Measurements from ENCODE around the gene NOP16.
A peak's percentile ranks its signal among the peaks of the same experiment; 100 is the strongest.

The NOP16 gene

DNA sequence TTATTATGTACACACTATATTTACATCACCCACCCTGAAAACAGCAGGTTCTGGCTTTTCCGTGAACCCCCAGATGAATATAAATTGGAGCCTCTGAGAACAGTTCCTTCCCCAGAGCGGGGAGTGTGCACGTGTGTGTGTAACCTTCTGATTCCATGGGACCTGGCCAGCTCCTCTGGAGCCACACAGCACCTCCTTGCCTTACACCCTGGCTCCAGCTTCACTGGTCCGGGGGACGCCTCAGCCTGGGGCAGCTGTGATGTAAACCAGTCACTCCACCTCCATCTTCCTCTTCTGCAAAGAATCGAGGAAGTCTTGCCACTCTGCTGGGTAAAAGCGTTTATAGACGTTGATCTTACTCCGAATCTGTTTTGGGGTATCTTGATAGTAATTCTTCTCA, 4.4 kb downstream of the NOP16 start:
- DNase-seq: no peak

DNA sequence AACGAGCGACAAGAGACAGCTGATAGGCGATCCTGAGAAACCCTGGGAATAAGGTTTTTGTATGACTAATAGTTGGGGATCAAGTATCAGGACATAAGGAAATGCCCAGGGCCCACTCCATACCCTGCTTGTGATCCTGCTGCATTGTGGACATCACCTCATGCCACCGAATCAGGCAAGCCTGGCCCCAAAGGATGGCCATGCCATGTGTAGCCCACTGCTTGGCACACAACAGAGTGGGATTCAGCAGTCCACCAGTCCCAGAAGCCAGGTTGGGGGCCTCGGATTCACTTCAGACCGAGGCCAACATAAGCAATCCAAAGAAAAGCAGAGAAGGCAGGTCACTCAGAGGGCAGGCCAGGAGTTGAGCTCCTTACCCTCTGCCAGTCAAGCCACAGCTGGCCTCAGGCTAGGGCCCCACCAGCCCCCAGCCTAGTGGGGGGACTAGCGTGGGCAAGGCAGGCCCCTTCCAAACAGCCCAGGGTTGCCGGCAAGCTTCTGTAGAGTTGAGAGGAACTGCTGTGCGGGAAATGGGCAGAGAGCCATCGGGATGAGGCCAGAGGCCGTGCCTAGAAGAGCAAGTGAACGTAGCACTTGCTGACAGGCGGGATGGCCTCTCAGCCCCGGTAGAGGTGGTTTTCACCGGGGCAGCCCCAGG, 5.0 kb downstream of the NOP16 start:
- no peak for DNase-seq

GRCh38 chr5:176382721-176383120, 5.7 kb downstream of the NOP16 start:
- DNase-seq: no peak

- no peak for DNase-seq
These were observed 6.4 kb downstream of the NOP16 start for GRCh38 chr5:176381979-176382378.

DNA sequence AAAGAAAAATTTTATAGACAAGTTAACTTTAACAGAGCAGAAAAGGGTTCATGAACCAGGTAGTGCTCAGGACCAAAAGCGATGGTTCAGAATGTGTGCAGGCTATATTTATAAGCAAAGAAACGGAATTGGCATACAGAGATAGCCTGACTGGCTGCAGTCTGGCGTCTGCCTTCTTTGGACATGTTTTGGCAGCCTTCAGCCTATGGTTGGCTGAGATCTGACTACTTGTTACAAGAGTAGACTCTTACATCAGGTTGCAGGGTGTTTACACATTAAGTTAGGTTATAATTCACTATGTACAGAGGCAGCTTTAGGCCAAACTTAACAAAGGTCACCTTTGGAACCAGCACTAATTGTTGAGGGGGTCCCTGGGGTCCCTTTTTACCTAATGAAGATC, 7.0 kb downstream of the NOP16 start:
- DNase-seq: no peak

DNA sequence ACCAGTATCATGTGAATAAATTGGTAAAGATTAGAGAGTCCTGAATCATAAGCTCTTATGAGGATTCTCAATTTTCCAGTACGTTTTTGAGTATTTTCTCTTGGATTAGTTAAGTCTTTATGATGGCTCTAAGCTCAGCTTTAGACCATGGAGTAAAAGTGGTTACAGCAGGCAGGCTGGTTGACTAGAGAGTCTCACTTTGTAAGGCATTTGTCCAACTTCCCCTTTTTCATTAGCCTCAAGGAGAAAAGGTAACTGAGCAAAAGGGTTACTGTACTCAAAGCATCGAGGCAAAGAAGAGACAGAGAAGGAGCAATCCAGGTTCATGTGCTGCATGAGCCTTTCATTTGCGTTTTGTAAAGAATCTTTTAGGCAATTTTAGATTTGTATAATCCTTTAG, 8.5 kb downstream of the NOP16 start:
- DNase-seq: no peak

GRCh38 chr5:176373100-176373818, 15.1 kb downstream of the NOP16 start:
- DNase-seq: no peak

DNA sequence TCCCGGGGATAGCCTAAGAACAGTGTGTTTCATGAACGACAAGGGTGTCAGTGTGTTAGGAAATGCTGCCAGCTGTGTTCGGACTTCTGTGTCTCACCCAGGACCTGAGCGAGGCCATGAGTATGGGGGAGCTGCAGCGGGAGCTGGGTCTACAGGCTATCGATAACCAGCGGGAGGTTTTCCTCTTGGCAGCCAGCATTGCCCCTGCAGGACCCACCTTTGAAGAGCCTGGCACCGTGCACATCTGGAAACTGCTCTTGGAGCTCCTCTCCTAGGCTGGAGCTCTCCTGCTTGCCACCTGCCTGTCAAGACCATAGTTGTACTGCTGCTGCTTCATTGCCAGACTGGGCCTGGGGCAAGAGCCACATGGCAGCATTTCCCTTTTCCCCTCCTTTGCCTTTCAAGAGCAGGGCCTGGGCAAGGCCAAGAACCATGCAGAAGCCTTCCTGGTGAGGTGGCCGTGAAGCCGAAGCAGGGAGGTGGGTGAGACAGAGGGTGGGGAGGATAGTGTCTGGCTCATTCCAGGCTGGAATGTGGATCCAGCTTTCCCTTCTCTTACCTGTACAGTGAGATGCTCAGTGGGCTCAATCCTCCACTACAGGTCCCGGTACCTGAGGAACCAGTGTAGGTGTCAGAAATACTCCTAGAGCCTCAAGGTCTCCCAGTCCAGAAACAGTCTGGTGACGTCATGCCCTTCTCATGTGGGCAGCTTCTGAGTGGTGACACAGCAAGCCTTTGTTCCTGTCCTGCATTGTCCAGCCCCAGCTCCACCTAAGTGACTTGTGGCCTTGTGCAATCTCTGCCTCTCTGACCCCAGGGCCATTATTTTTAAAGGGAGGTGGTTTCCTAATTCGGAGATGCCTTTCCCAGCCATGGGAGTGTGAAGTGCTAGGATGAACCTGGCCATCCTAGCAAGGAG, 16.5 kb downstream of the NOP16 start:
- DNase-seq: no peak

DNA sequence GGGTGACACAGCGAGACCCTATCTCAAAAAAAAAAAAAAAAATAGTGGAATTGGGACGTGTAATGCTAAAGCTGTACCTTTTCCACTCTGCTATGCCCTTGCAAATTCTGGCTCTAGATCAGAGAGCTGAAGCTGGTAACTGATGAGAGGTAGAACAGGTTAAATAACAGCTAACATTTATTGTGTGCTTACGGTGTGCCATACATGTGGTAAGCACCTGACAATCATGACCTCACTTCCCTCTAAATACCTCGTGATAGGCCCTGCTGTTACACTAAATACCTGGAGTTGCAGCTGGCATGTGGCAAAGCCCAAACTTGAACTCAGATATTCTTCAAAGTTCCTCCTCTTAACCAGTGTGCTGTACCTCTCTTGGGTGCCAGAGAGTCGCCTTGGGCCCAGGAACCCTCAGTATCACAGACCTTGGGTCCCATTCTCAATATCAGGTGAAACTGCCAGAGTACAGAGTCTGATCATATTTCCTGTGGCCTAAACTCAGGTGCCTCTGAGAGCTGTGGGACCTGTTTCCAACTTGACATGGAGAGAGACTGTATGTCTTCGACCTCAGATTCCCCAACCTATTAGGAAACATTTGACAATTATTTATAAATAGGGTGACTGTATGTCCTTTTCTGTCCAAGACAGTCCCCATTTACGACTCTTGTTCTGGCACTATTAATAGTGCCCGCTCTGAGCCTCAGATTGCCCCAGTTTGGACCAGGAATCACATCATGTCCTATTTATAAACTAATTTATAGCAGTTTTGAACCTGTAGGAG, 18.3 kb downstream of the NOP16 start:
- DNase-seq: no peak

- DNase-seq: no peak
These were observed 19.7 kb downstream of the NOP16 start for GRCh38 chr5:176368726-176369125.

DNA sequence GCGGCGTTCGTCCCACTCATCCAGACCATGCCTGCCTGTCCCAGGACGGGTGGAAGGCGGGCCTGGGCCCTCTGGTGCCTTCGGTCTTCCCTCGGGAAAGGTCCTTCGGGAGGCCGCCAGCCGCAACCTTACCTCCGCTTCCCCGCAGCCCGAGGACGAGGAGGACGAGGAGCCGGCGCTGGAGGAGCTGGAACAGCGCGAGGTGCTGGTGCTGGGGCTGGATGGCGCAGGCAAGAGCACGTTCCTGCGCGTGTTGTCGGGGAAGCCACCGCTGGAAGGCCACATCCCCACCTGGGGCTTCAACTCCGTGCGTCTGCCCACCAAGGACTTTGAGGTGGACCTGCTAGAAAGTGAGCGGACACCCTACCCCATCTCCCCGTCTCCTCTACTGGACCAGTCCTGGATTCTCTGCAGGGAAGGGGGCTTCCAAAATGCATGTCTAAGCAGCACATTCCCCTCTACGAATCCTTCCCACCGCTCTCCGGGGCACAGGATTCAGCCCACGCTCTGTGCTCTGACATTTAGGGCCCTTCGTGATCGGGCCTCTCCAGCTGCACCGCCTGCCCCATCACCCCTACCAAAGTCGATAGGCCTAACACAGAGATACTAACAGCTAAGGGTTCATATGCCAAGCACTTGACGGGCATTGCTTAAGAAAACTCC, 22.0 kb downstream of the NOP16 start:
- no peak for DNase-seq

DNA sequence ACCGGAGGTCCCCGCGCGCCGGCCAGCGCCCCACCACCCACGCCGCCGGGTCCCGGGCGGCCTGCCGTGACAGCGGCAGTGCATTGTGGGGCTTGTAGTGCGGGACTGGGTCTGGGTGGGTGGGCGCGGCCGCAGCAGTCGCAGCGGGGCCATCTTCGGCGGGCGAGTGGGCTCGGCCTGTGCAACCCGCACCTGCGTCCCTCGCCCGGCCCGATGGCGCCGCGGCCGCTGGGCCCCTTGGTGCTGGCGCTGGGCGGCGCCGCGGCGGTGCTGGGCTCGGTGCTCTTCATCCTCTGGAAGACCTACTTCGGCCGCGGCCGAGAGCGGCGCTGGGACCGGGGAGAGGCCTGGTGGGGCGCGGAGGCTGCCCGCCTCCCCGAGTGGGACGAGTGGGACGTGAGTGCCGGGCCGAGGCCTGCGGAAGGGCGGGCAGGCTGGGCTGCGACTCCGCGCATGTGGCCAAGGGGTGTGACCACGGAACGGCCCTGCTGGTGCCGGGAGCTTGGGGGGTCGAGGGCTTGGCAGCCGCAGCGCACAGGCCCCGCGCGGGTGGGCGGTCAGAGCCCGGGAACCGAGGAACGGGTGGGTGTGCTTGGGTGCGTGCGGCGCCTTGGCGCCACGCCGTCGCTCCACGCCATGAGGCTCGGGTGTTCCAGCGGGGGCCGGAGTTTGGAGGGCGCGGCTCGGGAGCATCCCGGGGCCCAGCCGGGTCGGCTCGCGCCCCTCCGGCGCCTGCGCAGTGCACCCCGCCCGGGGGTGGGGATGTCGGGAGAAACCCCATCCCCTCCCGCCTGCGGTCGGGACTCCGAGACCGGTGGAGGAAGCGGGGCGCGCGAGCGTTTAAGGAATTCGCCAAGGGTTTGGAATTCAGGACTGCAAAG, 22.8 kb downstream of the NOP16 start, which contains the start of gene ARL10:
TSS of gene ARL10 (plus strand) at position 137 of the 881 bp plus-strand sequence. CDS start at position 214, 77 bp downstream.
- no peak for DNase-seq

GRCh38 chr5:176364765-176365350, 23.5 kb downstream of the NOP16 start:
- DNase-seq: no peak

DNA sequence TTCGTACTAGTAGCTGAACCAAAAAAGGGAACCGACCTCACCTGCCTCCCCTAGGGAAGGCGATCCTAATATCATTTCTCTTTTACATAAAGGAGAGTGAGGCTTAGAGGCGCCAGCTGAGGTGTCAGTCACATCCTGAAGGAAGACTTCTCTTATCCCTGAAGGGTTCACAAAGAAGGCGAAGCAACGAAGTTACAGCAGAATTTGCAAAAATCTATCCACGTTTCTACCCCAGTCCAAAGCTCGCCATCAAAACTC, 26.2 kb downstream of the NOP16 start:
- no peak for DNase-seq

DNA sequence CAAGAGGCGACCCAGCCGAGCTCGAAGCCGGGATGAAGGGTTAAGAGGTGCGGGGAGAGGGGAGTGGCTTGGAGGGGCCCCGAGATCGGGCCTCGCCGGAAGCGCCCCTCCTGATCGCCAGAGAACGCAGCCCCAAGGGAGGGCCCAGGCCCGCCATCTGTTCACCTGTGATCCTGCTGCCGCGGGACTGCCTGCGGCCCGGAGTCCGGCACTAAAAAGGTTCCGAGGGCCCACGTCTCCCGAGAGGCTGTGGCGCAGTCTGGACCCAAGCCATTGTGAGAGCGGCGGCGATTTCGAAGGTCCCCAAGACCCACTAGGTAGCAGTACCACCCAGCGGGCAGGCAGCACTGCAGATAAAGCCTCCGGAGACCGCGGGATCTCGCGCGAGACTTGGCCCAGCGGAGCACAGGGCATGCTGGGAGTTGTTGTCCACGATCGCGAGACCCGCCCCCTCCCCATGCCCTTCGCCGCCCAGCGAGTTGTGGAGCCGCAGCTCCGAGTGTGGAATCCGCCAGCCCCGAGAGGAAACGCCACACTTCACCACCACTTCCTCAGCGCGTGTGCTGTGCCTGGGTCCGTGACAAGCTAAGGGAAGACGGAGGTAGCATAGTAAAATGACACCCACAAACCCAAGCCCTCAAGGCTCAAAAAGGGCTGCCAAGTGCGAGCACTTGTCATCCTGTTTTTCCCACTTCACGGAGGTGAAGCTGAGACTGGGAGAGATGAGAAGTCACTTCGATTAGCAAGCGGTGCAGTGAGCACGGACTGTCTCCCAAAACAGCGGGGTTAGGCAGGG, 26.8 kb downstream of the NOP16 start, which contains the start of gene KIAA1191:
TSS of gene KIAA1191 (minus strand) at position 328 of the 796 bp plus-strand sequence. CDS start 2,256 bp downstream, outside the sequence.
- DNase-seq: peak; percentile 84

DNA sequence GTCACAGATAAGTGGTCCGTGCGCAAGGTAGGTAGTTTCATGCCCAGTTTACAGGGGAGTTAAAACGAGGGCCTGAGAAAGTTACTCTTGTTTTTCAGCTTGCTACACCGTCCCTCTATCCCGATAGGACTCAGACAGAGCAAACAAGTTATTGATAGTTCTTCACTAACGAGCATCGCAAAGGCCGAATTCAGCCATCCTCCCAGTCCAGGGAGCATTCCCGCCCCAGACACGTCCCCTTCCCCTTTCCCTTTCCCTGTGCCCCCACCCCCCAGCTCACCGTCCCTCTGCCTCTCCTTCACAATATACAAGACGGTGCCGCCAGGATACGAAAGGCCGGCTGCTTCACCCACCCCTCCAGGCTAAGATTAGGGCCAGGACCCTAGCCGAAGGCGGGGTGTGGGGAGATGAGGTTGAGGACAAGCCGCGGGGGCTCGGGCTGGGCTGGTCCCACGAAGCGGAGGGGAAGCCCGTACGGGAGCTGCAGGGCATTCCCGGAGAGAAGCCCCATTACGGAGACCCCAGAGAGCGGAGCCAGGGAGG, 27.4 kb downstream of the NOP16 start:
- no peak for DNase-seq

DNA sequence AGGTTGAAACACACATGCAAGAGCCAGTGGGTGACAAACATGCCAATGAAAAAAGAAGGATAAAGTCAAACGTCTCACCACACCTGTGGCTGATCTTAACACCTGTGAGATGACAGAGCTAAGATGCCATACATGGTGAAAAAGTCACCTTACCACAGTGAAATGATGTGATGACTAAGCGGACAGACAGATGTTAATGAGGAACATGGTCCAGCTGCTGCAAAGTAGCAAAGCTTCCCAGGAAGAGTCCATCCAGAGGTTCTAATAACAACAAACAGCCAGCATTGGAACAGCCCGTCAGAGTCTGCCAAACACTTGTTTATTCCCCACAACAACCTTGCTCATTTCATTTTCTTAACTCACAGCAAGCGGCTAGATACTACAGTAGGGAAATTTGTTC, 28.7 kb downstream of the NOP16 start:
- DNase-seq: no peak

GRCh38 chr5:176356179-176356566, 32.2 kb downstream of the NOP16 start:
- DNase-seq: no peak

DNA sequence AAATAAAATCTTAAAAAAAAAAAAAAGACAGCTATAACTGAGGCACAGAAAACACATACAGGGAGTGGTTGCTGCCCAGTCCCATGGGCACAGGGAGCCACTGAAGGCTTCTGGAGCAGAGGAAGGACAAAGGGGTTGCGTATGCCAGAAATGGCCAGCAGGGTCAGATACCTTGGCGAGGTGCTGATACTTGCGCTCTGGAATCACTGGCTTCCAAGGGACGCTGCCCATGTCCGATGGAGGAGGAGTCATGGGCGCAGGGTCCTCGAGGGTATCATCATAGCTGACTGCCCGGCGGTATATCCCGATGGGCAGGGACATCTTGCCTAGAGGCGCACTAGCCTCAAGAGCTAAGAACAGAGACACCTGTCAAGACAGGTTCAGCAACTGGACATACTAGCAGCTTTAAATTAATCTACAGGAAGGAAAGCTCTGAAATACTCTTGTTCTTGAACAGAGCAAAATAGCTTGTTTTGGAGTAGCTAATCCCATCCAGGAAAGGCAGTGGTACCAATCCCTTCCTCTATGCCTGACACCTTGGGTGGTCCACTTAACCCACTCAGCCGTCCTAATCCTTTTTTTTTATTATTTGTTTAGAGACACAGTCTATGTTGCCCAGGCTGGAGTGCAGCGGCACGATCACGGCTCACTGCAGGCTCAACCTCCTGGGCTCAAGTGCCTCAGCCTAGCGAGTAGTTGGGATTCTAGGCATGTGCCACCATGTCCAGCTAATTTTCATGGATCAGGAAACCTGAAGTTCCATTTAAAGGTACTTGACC, 32.8 kb downstream of the NOP16 start:
- DNase-seq: no peak

Data from NCI-H1092 (cell line).